H1 (cell line): ENCODE results near the gene ARSI. TPM values are rescaled to one million over a fixed set of nuclear protein-coding genes. Genes with fewer than 3 reads are reported as not detected.

ENCODE experiments used
- CHD1 ChIP-seq: IDR thresholded peaks from 2 replicates; pipeline ENCODE4 v1.6.1; 2012; ENCODE audit warnings: low read depth, low read length, improper control_type of control experiment
- CREB1 ChIP-seq: IDR thresholded peaks from 2 replicates; pipeline ENCODE4 v1.6.1; 2012; ENCODE audit warnings: inconsistent platforms
- FOSL1 ChIP-seq: IDR thresholded peaks from 2 replicates; pipeline ENCODE4 v1.6.1; 2011; ENCODE audit warnings: mild to moderate bottlenecking, low read depth, low read length, moderate library complexity; ENCODE audit not compliant: insufficient read depth
- GABPA ChIP-seq: IDR thresholded peaks from 2 replicates; pipeline ENCODE4 v1.6.1; 2011; ENCODE audit warnings: mild to moderate bottlenecking, low read length, moderate library complexity, borderline replicate concordance; ENCODE audit not compliant: insufficient read depth
- KDM4A ChIP-seq: IDR thresholded peaks from one replicate; pipeline ENCODE4 v1.7.1; 2012; ENCODE audit warnings: low read depth, mild to moderate bottlenecking, moderate library complexity, low read length, inconsistent platforms; ENCODE audit not compliant: severe bottlenecking
- SP1 ChIP-seq: IDR thresholded peaks from 2 replicates; pipeline ENCODE4 v1.6.1; 2011; ENCODE audit warnings: low read depth, low read length
- SP2 ChIP-seq: IDR thresholded peaks from 2 replicates; pipeline ENCODE4 v1.6.1; 2012; ENCODE audit warnings: mild to moderate bottlenecking, low read length, inconsistent platforms
- polyA plus RNA-seq, 7 experiments: library from polyadenylated mRNA; depleted of rRNA in 3 of 7; stranded (reverse) in 5 of 7; unstranded in 2 of 7; fragments of >200 nt in 5 of 7; fragments of 200-250 nt in 2 of 7; gene quantifications; 1 replicate in 5 of 7; 2 replicates in 1 of 7; 4 replicates in 1 of 7; pipeline versions ENCODE4 v1.2.1 to v1.2.3, GENCODE V29; 2011 to 2013; ENCODE audit warnings: missing spikeins in 2 of 7, mixed read lengths in 2 of 7
- total RNA-seq: library from RNA; stranded (reverse); fragmentation: NEBNext Ultra II Directional; extraction: Animal tissue kit (Norgen Biotek cat#: 25700); gene quantifications from 2 replicates; pipeline ENCODE4 v1.2.1, GENCODE V29; 2021
- TF ChIP-seq, protein P1 (sequence below): fragments of 300-600 bp; sonication (generic); IDR thresholded peaks from 2 replicates; pipeline ENCODE4 v1.7.1; 2012; ENCODE audit warnings: low read length, moderate library complexity, mild to moderate bottlenecking, inconsistent platforms; ENCODE audit not compliant: insufficient replicate concordance
- TF ChIP-seq, protein P2 (sequence below): IDR thresholded peaks from 2 replicates; pipeline ENCODE4 v1.6.1; 2011; ENCODE audit warnings: low read length, improper control_type of control experiment
- TF ChIP-seq, protein P3 (sequence below): IDR thresholded peaks from 2 replicates; pipeline ENCODE4 v1.6.1; 2011; ENCODE audit warnings: low read depth, mild to moderate bottlenecking, low read length; ENCODE audit not compliant: insufficient read depth

Gene ARSI
- total and polyA plus RNA-seq, 2 of the 8 experiments (the other 6 are each of a cell fraction or from before 2014, with no cell fraction given): 4.5 to 6.7 TPM

DNA sequence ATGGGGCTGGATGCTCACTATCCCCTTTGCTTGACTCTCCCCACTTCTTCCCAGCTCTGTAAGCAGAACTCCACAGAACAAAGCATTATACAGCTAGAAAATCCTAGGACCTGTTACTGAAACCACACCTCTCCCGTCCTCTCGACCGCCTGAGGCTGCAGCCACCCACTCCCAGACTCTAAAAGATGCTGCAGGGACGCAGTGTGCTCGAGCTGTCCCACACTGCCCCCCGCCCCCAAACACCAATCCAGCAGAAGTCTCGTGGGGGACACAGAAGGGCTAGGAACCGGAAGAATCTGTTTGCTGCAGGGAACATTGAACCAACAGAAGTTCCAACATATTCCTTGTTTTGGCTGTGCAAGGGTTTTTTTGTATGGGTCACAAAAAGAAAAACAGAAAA is 20.7 kb downstream of the ARSI start (continued):
- TF ChIP-seq, protein P1, sequence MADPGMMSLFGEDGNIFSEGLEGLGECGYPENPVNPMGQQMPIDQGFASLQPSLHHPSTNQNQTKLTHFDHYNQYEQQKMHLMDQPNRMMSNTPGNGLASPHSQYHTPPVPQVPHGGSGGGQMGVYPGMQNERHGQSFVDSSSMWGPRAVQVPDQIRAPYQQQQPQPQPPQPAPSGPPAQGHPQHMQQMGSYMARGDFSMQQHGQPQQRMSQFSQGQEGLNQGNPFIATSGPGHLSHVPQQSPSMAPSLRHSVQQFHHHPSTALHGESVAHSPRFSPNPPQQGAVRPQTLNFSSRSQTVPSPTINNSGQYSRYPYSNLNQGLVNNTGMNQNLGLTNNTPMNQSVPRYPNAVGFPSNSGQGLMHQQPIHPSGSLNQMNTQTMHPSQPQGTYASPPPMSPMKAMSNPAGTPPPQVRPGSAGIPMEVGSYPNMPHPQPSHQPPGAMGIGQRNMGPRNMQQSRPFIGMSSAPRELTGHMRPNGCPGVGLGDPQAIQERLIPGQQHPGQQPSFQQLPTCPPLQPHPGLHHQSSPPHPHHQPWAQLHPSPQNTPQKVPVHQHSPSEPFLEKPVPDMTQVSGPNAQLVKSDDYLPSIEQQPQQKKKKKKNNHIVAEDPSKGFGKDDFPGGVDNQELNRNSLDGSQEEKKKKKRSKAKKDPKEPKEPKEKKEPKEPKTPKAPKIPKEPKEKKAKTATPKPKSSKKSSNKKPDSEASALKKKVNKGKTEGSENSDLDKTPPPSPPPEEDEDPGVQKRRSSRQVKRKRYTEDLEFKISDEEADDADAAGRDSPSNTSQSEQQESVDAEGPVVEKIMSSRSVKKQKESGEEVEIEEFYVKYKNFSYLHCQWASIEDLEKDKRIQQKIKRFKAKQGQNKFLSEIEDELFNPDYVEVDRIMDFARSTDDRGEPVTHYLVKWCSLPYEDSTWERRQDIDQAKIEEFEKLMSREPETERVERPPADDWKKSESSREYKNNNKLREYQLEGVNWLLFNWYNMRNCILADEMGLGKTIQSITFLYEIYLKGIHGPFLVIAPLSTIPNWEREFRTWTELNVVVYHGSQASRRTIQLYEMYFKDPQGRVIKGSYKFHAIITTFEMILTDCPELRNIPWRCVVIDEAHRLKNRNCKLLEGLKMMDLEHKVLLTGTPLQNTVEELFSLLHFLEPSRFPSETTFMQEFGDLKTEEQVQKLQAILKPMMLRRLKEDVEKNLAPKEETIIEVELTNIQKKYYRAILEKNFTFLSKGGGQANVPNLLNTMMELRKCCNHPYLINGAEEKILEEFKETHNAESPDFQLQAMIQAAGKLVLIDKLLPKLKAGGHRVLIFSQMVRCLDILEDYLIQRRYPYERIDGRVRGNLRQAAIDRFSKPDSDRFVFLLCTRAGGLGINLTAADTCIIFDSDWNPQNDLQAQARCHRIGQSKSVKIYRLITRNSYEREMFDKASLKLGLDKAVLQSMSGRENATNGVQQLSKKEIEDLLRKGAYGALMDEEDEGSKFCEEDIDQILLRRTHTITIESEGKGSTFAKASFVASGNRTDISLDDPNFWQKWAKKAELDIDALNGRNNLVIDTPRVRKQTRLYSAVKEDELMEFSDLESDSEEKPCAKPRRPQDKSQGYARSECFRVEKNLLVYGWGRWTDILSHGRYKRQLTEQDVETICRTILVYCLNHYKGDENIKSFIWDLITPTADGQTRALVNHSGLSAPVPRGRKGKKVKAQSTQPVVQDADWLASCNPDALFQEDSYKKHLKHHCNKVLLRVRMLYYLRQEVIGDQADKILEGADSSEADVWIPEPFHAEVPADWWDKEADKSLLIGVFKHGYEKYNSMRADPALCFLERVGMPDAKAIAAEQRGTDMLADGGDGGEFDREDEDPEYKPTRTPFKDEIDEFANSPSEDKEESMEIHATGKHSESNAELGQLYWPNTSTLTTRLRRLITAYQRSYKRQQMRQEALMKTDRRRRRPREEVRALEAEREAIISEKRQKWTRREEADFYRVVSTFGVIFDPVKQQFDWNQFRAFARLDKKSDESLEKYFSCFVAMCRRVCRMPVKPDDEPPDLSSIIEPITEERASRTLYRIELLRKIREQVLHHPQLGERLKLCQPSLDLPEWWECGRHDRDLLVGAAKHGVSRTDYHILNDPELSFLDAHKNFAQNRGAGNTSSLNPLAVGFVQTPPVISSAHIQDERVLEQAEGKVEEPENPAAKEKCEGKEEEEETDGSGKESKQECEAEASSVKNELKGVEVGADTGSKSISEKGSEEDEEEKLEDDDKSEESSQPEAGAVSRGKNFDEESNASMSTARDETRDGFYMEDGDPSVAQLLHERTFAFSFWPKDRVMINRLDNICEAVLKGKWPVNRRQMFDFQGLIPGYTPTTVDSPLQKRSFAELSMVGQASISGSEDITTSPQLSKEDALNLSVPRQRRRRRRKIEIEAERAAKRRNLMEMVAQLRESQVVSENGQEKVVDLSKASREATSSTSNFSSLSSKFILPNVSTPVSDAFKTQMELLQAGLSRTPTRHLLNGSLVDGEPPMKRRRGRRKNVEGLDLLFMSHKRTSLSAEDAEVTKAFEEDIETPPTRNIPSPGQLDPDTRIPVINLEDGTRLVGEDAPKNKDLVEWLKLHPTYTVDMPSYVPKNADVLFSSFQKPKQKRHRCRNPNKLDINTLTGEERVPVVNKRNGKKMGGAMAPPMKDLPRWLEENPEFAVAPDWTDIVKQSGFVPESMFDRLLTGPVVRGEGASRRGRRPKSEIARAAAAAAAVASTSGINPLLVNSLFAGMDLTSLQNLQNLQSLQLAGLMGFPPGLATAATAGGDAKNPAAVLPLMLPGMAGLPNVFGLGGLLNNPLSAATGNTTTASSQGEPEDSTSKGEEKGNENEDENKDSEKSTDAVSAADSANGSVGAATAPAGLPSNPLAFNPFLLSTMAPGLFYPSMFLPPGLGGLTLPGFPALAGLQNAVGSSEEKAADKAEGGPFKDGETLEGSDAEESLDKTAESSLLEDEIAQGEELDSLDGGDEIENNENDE: no peak
- no peak for TF ChIP-seq SP2
- TF ChIP-seq FOSL1: no peak
- no peak for TF ChIP-seq GABPA
- TF ChIP-seq, protein P2, sequence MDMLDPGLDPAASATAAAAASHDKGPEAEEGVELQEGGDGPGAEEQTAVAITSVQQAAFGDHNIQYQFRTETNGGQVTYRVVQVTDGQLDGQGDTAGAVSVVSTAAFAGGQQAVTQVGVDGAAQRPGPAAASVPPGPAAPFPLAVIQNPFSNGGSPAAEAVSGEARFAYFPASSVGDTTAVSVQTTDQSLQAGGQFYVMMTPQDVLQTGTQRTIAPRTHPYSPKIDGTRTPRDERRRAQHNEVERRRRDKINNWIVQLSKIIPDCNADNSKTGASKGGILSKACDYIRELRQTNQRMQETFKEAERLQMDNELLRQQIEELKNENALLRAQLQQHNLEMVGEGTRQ: no peak
- TF ChIP-seq, protein P3, sequence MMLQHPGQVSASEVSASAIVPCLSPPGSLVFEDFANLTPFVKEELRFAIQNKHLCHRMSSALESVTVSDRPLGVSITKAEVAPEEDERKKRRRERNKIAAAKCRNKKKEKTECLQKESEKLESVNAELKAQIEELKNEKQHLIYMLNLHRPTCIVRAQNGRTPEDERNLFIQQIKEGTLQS: no peak
- no peak for TF ChIP-seq CHD1
- no peak for TF ChIP-seq KDM4A
- no peak for TF ChIP-seq SP1
- TF ChIP-seq CREB1: no peak
